COR-L47 (cell line): ENCODE measurements around the gene BRICD5.
A peak's percentile ranks its signal among the peaks of the same experiment; 100 is the strongest.
"Not testable (repeated sequence)": the region's sequence is repeated elsewhere in the genome, so short reads cannot be mapped to it uniquely, and the experiment has no call there.

Experiments
- DNase-seq: peaks from one replicate; lab custom pipeline; 2025; lab: John Stamatoyannopoulos, UW

Gene BRICD5

DNA sequence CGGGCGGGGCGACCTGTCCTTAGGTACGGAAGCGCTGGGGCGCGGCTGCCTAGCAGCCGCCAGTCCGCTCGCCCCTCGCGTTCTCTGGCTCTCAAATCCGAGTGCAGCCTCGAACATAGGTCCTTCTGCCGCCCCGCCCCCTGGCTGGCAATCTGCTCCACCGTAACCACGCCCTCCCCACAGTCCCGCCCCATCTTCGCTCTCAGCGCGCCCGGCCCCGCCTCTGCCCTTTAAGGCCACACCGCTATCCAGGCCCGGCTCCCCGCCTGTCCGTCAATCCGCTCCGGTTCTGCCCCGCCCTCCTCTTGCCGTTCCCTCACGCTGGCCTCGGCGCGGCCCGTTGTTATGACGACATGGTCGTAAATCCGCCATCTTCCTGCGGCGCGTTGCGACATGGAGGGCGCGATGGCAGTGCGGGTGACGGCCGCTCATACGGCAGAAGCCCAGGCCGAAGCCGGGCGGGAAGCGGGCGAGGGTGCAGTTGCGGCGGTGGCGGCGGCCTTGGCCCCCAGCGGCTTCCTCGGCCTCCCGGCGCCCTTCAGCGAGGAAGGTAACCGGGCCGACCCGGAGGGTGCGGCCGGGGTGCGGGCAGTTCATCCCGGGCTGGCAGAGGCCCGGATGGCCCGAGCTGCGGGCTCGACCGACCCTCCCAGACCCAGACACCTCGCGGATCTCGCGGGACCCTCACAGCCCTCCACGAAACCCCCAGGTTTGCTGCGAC is 12.7 kb upstream of the BRICD5 start, which contains the start of gene E4F1:
TSS of gene E4F1 (plus strand) at position 371 of the 721 bp plus-strand sequence. CDS start at position 394, 23 bp downstream.
- DNase-seq = peak; percentile 100

DNA sequence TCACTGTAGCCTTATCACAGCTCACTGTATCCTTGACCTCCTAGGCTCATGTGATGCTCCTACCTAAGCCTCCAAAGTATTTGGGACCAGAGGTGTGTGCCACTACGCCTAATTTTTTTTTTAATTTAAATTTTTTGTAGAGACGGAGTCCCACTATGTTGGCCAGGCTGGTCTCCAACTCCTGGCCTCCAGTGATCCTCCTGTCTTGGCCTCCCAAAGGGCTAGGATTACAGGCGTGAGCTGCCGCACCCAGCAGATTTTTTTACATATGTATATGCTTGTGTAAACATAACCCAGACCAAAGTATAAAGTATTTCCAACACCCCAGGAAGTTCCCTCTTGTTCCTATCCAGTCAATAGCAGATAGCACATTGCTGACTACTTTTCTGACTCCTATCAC is 5.7 kb upstream of the BRICD5 start:
- DNase-seq = no peak

DNA sequence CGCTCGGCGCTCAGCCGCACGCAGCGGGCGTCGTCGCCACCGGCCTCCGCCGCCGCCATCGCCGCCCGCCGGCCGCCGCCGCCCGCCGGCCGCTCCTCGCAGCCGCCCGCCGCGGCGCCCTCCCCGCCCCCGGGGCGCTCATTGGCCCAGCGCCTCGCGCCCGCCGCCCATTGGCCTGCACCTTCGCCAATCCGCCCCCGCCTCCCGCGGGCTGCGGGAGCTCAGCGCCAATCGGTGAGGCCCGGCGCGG is 4.0 kb upstream of the BRICD5 start, which contains the start of gene PGP:
TSS of gene PGP (minus strand) at position 122 of the 250 bp plus-strand sequence. CDS start at position 59, 63 bp downstream.
- no peak for DNase-seq

DNA sequence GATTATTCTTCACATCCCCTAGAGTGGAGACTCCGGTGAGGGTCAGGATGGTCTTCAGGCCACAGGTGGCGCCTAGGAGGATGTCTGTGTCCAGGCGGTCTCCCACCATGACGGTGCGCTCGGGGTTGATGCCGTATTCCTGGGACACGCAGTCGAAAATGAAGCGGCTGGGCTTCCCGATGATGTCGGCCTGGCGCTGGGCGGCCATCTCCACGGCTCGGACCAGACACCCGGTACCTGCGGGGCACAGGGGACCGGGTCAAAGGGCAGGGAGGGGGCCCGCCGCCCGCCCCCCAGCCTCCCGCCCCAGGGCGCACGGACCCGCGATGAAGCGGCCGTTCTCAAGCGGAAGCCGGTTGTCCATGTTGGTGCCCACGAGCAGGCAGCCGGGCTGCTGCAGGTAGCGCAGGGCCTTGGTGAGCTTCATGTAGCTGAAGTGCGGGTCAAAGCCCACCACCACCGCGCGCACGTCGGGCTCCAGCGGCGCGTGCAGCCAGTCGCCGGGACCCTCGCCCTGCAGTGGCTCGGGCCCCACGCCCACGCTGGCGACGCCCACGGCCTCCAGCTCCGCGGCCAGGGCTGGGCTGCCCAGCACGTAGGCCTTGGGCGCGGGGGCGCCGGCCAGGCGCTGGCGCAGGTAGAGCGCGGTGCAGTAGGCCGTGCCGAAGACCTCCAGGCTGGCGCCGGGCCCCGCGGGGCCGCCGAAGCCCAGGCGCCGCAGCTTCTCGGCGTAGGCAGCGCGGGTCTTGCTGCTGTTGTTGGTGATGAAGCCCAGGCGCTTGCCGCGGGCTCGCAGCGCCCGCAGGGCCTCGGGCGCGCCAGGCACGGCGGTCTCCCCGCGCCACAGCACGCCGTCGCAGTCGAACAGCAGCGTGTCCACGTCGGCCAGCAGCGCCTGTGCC is 3.4 kb upstream of the BRICD5 start:
- no peak for DNase-seq

- DNase-seq = no peak
Measured at GRCh38 chr16:2212362-2213324, 2.0 kb upstream of the BRICD5 start.

DNA sequence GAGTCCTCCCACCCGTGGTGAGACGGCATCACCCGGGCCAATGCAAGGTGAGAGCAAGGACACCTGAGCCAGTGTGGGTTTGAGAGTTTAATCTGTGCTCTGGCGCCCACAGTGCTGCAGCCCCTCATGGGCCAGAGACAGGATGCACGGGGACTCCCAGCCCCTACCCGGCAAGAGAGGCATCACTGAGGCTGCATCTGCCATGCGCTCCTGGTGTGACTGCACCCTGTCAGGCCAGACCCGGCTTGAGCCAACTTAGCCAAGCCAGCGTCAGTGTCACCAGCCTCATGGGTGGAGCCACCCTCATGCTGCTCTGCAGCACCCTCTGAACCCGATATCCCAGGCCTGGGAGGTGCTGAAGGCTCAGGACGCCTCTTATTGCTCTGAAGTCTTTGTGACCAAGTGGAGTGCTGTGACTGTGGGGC is 1.3 kb upstream of the BRICD5 start:
- DNase-seq = no peak

GRCh38 chr16:2210009-2210332 is 692 bp downstream of the BRICD5 start:
- no peak for DNase-seq

DNA sequence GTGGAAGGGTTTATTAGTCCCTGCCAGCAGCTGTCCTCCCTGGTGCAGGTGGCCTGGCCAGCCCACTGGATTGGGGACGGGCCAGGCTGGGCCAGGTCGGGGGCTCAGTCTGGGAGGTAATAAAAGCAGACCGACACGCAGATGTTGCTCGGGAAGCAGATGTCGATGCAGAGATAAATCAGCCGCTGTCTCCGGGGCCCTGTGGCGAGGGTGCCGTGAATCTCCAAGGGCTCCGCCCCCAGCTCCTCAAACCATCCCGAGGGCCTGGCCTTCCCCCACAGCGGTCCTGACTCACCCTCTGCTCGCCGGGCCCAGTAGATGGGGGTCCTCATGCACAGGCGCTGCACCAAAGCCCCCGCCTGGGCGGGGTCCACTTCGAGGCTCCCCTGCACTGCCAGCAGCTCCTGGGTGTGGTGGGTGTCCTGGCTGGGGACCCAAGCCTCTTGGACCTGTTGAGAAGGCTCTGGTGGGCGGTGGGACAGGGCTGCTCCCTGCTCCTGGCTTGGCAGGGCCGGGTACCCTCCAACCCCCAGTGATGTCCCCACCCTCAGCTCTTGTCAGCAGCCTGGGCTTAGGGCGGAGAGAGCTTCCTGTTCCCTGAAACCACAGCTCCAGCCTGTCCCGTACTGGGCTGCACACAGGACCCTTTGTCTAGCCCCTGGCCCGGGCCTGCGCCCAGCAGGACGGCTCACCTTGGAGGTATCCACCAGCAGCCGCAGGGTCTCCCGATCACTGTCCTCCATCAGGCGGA is 1.2 kb downstream of the BRICD5 start:
- no peak for DNase-seq

DNA sequence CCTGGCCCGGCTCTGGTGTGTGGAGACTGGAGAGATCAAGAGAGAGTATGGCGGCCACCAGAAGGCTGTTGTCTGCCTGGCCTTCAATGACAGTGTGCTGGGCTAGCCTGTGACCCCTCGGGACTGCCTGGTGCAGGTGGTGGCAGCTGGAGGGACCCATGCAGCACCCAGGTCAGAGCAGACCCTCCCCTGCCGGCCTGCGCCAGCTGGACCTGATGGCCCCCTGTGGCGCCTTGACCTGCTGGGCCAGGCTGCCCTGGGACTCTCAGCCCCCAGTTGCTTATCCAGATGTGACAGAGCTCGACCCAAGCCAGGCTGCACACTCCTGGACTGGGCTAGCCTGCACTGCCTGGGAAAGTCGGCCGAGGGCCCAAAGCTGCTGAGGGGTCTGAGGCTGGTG is 1.9 kb downstream of the BRICD5 start:
- no peak for DNase-seq

DNA sequence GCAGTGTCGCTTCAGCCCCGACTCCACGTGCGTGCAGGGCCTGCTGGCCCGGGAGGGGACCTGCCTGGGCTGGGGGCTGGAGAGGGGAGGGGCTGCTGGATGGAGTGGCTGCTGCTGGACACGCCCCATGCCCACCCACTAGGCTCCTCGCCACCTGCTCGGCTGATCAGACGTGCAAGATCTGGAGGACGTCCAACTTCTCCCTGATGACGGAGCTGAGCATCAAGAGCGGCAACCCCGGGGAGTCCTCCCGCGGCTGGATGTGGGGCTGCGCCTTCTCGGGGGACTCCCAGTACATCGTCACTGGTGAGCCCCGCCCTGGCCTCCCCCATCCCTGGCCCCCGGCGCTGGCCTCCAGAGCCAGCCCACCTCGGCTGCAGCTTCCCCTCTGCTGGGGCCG is 2.4 kb downstream of the BRICD5 start:
- peak; percentile 93 for DNase-seq

DNA sequence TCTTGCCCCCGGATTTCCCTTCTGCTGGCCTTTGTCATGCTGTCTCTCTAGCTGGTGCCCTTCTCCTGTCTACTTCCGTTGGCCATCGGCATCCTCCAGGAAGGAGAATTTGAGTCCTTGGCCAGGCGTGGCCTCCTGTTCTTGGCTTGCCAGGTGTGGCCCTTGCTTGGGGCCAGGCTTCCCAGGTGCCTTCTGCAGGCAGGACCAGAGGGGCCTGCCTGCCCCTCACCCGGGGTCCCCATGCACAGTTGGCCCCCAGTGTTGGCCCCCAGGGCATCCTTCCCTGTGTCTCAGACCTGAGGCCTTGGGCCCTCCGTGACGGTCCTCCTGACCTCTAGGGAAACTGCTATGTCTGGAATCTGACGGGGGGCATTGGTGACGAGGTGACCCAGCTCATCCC is 2.8 kb downstream of the BRICD5 start:
- no peak for DNase-seq

DNA sequence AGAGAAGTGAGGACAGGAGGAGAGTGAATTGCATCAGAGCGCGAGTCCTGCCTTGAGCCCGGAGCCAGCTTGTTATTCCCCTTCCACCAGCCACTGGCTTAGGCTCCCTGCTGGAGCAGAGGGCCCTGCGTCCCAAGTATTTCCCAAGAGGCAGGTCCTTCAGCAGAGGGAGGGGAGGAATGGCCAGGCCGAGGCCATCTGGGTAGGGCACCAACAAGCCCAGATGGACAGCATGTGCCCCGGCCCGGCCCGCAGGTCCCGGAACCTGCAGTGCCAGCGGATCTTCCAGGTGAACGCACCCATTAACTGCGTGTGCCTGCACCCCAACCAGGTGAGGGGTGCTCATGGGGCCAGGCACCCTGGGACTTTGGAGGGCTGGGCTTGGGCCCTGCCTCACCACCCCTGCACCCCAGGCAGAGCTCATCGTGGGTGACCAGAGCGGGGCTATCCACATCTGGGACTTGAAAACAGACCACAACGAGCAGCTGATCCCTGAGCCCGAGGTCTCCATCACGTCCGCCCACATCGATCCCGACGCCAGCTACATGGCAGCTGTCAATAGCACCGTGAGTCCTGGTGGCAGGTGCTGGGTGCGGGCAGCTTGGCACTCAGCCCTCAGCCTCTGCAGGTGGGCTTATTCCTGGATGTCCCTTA is 3.8 kb downstream of the BRICD5 start:
- peak; percentile 52 for DNase-seq

GRCh38 chr16:2206420-2206779 is 4.3 kb downstream of the BRICD5 start:
- no peak for DNase-seq

GRCh38 chr16:2205967-2206313 is 4.7 kb downstream of the BRICD5 start:
- no peak for DNase-seq

- DNase-seq = peak; percentile 80
Measured at GRCh38 chr16:2205104-2205966, 5.3 kb downstream of the BRICD5 start, which contains the start of gene MLST8. Gene MLST8, plus strand, starts transcription at chr16:2205454. Its CDS starts 632 bp downstream, at chr16:2206086.

DNA sequence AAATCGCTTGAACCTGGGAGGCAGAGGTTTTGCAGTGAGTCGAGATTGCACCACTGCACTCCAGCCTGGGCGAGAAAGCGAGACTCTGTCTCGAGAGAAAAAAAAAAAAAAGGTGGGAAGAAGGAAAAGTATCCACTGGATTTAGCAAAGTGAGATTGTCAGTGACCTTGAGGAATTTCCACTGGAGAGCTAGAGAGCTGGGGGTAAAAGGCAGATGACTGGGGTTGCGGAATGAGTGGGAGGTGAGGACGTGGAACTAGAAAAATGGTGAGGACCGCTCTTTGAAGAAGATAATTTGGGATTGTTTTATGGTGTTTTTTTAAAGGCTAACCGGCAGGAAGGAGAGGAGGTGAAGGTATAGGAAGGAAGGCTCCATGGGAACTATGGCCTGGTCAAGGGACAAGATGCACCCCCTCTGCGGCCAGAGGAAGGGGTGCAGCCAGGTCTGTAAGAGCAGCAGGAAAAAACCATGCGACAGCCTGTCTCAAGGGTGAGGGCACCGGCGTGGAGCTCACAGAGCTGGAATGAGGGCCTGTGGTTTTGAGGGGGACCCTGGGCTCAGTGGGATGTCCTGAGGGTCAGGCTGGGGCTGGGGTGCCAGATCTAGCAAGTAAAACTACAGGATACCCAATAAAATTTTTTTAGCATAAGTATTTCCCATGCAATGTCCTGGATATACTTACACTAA is 6.1 kb downstream of the BRICD5 start:
- DNase-seq = no peak

DNA sequence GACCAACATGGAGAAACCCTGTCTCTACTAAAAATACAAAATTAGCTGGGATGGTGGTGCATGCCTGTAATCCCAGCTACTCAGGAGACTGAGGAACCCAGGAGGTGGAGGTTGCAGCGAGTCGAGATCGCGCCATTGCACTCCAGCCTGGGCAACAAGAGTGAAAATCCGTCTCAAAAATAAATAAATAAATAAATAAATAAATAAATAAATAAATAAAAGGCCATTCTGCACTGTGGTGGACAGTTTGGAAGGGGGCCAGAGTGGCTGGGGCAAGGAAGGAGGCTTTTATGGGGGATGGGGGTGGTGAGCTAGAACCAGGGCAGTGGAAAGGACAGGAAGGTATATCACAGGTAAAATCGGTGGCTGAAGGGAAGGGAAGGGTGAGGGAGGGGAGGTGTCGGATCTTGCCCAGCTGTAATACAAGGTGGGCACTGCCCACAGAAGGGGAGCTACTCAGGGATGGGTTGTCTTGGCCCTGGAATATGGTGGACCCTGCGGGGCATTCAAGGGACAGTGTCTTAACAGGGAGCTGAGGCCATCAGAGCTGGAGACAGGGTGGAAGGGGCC is 7.5 kb downstream of the BRICD5 start:
- not testable (repeated sequence) for DNase-seq

DNA sequence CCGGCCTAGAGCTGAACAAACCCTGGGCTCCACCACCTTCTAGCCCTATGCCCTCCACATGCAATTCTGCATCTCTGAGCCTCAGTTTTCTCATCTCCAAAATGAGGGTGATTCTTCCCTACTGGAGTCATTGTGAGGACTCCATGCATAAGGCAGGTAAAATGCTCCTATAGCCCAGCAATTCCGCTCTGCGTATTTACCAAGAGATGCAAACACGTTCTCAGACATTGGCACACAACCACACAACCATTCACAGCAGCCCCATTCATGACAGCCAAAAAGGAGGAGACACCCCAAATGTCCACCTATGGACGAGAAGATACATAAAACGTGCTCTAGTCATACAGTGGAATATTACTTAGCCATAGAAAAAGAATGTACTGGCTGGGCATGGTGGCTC is 10.3 kb downstream of the BRICD5 start:
- DNase-seq = no peak

- DNase-seq = no peak
Measured at GRCh38 chr16:2199621-2200139, 11.0 kb downstream of the BRICD5 start.
